Stomach (tissue), 4 donors: Measurements from ENCODE around the gene CSNK1G1.

Experiments used
- CTCF ChIP-seq, 7 experiments: fragments of 450-650 bp in 4 of 7; fragments of 200-600 bp in 3 of 7; sonication (generic) in 3 of 7; IDR thresholded peaks; one replicate each; pipeline ENCODE4 v1.5.1; 2016 to 2019; ENCODE audit warnings: antibody characterized with exemption in 7 of 7, control low read depth in 2 of 7, mild to moderate bottlenecking in 1 of 7
- EP300 ChIP-seq: sonication (generic); formaldehyde crosslinking; IDR thresholded peaks from one replicate; pipeline ENCODE4 v1.6.1; 2017; ENCODE audit warnings: antibody characterized with exemption
- POLR2A ChIP-seq, 4 donors: fragments of 450-650 bp; IDR thresholded peaks; one replicate each; pipeline ENCODE4 v1.6.1; 2016; ENCODE audit warnings: antibody characterized with exemption in 4 of 4, control low read depth in 2 of 4, mild to moderate bottlenecking in 1 of 4, moderate library complexity in 1 of 4

GRCh38 chr15:64166102-64166890, 189.7 kb downstream of the CSNK1G1 start:
- TF ChIP-seq CTCF (IDR thresholded peaks at IDR 0.05) (no peak), EP300 (no peak), POLR2A (IDR thresholded peaks at IDR 0.05) (no peak)
